Loucy (cell line): ENCODE data around the gene MAST4.

ENCODE experiments used
- CTCF ChIP-seq: fragments of 200-600 bp; sonication (generic); conservative IDR thresholded peaks from 2 replicates; pipeline ENCODE4 v1.5.1; 2014; ENCODE audit warnings: mild to moderate bottlenecking, antibody characterized with exemption, low read length
- EZH2phosphoT487 ChIP-seq: fragments of 200-600 bp; IDR thresholded peaks from 2 replicates; pipeline ENCODE4 v1.6.1; 2018; ENCODE audit warnings: antibody characterized with exemption, mild to moderate bottlenecking, moderate library complexity, borderline replicate concordance

GRCh38 chr5:66606713-66607112, 10.5 kb downstream of the MAST4 start:
- TF ChIP-seq CTCF (no peak), EZH2phosphoT487 (no peak)
